Pons (tissue), 1 donor: ENCODE data around the gene IFIT2.
"Not testable (repeated sequence)": the region's sequence is repeated elsewhere in the genome, so short reads cannot be mapped to it uniquely, and the experiment has no call there.

Experiments
- DNase-seq: peaks from one replicate; pipeline ENCODE4 v3.0.0-alpha.2; 2016; ENCODE audit warnings: low spot score

IFIT2 gene

GRCh38 chr10:89301721-89302445 lies at the start of gene IFIT2:
TSS of gene IFIT2 (plus strand) at chr10:89302046. CDS start at chr10:89302124, 78 bp downstream.
- DNase-seq, result peak; percentile 92

- DNase-seq, result no peak
Measured at GRCh38 chr10:89252225-89252585, 49.6 kb upstream of the IFIT2 start.

GRCh38 chr10:89255091-89255579 lies 46.7 kb upstream of the IFIT2 start:
- DNase-seq, result not testable (repeated sequence)

GRCh38 chr10:89255793-89256192 lies 46.1 kb upstream of the IFIT2 start:
- no peak for DNase-seq

- no peak for DNase-seq
Measured at GRCh38 chr10:89256340-89256739, 45.5 kb upstream of the IFIT2 start.

GRCh38 chr10:89256962-89257361 lies 44.9 kb upstream of the IFIT2 start:
- DNase-seq, result no peak

- DNase-seq, result no peak
Measured at GRCh38 chr10:89257581-89257980, 44.3 kb upstream of the IFIT2 start.

GRCh38 chr10:89258881-89259280 lies 43.0 kb upstream of the IFIT2 start:
- no peak for DNase-seq

- no peak for DNase-seq
Measured at GRCh38 chr10:89262086-89263051, 39.5 kb upstream of the IFIT2 start.

- DNase-seq, result no peak
Measured at GRCh38 chr10:89263091-89263490, 38.8 kb upstream of the IFIT2 start.

- no peak for DNase-seq
Measured at GRCh38 chr10:89263531-89263930, 38.3 kb upstream of the IFIT2 start.

GRCh38 chr10:89266721-89267453 lies 35.0 kb upstream of the IFIT2 start:
- DNase-seq, result no peak

GRCh38 chr10:89269433-89270152 lies 32.3 kb upstream of the IFIT2 start:
- no peak for DNase-seq

GRCh38 chr10:89270153-89270483 lies 31.7 kb upstream of the IFIT2 start:
- no peak for DNase-seq

GRCh38 chr10:89271532-89271931 lies 30.3 kb upstream of the IFIT2 start:
- no peak for DNase-seq

- DNase-seq, result no peak
Measured at GRCh38 chr10:89273680-89274079, 28.2 kb upstream of the IFIT2 start.

- DNase-seq, result no peak
Measured at GRCh38 chr10:89274928-89275327, 26.9 kb upstream of the IFIT2 start.

GRCh38 chr10:89275383-89275782 lies 26.5 kb upstream of the IFIT2 start:
- DNase-seq, result no peak

- peak; percentile 78 for DNase-seq
Measured at GRCh38 chr10:89278034-89278535, 23.8 kb upstream of the IFIT2 start.

- DNase-seq, result peak; percentile 5
Measured at GRCh38 chr10:89278900-89279392, 22.9 kb upstream of the IFIT2 start.

GRCh38 chr10:89279421-89279869 lies 22.4 kb upstream of the IFIT2 start:
- no peak for DNase-seq
